GM13977 (cell line): ENCODE results near the gene ALDH1A1.

ENCODE experiments used
- DNase-seq: peaks from one replicate; pipeline ENCODE4 v3.0.0; 2012; ENCODE audit warnings: low spot score
- in situ Hi-C: fragments of 300-500 bp; cut with MboI; formaldehyde crosslinking; loops from one replicate; pipeline ENCODE4 v1.12.0; 2022; ENCODE audit warnings: low sequenced_read_pairs, low pct_unique_long_range_greater_than_20kb, mixed read lengths, inconsistent platforms; ENCODE audit not compliant: unreplicated experiment
- TF ChIP-seq, protein P1 (sequence below): IDR thresholded peaks from 2 replicates; pipeline ENCODE4 v1.5.1; 2012; ENCODE audit warnings: mild to moderate bottlenecking, control low read depth; ENCODE audit not compliant: insufficient read depth; ENCODE audit errors: extremely low read depth, missing control alignments

Gene ALDH1A1

DNA sequence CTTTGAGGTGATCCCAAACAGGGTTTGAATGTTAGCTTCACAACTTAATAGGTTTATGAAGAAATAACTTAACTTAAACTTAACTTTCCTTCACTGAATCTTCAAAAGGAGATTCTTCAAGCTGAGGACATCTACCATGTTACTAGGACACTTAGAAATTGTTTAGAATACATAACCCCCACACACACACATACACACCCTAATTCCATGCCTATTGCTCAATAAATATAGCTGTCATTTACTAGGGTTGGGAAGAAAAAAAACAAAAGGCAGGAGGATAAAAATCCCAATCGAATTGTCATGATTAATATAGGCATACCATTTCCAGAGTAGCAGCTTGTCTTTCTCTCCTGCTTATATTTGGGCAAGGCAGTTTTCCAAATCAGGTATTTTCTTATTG, 68.3 kb downstream of the ALDH1A1 start:
- in situ Hi-C loops: no loop called here
- no peak for DNase-seq
- TF ChIP-seq, protein P1, sequence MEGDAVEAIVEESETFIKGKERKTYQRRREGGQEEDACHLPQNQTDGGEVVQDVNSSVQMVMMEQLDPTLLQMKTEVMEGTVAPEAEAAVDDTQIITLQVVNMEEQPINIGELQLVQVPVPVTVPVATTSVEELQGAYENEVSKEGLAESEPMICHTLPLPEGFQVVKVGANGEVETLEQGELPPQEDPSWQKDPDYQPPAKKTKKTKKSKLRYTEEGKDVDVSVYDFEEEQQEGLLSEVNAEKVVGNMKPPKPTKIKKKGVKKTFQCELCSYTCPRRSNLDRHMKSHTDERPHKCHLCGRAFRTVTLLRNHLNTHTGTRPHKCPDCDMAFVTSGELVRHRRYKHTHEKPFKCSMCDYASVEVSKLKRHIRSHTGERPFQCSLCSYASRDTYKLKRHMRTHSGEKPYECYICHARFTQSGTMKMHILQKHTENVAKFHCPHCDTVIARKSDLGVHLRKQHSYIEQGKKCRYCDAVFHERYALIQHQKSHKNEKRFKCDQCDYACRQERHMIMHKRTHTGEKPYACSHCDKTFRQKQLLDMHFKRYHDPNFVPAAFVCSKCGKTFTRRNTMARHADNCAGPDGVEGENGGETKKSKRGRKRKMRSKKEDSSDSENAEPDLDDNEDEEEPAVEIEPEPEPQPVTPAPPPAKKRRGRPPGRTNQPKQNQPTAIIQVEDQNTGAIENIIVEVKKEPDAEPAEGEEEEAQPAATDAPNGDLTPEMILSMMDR: no peak

DNA sequence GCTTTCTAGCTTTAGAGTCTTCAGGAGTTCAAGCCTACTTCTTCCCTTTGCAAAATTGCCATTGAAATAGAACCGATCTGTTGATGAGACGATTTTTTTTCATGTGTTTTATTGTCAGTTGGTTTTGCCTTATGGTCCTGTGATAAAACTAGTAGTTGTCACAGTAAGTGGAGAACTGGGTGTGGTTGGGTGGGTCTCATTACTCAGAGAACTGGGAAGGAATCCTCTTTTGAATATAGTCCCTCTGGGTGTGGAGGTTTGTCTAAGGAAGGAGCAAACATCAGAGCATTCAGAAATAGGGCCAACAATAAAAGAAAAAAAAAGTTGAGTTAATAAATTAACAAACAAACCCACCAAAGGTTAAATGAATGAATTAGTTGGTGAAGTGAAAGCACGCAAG, 69.0 kb downstream of the ALDH1A1 start:
- in situ Hi-C loops: no loop called here
- no peak for DNase-seq
- TF ChIP-seq, protein P1: no peak

DNA sequence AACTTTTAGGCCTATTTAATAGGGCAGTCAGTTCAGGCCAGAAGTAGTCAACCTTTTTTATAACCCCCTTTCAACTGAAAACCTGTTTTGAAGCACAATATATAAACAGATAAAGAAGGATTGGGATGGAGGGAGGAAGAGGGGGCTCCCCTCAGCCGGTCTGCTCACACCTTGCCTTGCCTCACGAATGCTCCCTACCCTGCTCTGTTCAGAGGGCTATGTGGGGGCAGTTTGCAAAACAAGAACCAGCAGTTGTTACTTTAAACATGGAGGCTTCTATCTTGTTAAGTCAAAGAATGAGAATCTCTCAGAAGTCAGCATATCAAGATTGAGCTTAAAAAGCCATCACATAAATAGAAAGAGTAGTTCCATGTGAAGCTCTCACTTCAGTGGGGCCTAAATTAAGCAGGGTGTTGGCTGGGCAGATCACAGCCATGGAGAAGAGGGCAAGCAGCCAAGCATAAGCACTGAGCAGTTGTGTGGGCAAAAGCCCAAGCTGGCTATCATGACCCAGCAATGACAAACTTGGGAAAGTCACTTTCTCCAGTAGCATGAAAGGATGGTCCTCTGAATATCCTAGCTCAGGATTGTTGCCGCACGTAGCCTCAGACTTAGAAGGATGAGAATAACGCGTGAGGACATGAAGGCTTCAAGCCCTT, 70.6 kb downstream of the ALDH1A1 start:
- DNase-seq: no peak
- TF ChIP-seq, protein P1: no peak
- in situ Hi-C loops: no loop called here

DNA sequence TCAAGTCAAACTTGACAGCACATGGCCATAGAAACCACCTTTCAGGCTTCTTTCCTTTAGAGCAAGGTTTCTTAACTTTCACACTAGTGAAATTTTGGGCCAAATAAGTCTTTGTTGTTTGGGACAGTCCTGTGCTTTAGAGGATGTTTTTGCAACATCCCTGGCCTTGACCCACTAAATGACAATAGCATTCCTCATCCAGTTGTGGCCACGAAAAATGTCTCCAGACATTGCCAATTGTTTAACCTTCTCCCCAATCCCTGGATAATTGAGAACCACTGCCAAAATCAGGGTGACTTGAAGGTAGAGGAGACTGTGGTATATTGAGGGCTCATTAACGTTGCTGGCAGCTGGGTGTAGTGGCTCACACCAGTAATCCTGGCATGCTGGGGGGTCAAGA, 72.0 kb downstream of the ALDH1A1 start:
- in situ Hi-C loops: no loop called here
- no peak for DNase-seq
- TF ChIP-seq, protein P1: no peak

DNA sequence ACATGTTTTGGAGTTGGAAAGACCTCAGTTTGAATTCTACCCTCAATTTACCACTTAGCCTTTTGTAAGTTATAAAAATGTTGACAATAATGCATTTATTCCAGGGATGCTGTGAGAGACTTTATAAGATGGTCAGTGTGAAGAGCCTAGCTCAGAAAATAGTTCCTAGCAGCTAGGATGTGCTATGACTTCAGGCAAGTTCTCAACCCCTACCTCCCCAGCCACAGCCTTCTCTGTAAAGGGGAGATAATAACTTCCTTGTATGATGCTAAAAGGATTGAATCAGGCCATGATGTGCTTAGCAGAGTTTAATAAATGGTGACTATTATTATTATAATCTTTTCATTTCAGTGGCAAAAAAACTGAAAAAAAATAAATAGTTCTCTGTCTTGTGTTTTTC, 77.6 kb downstream of the ALDH1A1 start:
- in situ Hi-C loops: no loop called here
- TF ChIP-seq, protein P1: no peak
- DNase-seq: no peak

DNA sequence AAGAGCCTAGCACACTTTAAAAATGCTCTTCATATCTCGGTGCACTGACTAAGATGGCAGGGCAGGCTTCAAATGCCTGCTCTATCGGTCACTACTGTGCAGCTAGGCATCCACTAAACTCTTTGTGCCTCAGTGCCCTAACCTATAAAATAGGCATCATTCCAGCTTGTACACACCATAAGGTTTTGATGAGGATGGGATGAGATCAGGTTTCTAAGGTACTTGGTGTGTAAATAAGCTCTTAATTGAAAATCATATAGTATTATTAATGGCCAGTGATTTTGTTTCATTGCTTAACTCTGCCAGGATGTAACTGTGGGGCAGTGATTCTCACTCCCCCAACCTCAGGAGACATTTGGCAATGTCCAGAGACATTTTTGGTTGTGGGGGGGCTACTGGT, 78.5 kb downstream of the ALDH1A1 start:
- in situ Hi-C loops: loop anchor here (25.0 kb wide), 1 partner anchor 313 kb away; no protein-coding TSS in a partner anchor
- TF ChIP-seq, protein P1: no peak
- DNase-seq: no peak
